ENCODE data around the gene CHD6.

DNA sequence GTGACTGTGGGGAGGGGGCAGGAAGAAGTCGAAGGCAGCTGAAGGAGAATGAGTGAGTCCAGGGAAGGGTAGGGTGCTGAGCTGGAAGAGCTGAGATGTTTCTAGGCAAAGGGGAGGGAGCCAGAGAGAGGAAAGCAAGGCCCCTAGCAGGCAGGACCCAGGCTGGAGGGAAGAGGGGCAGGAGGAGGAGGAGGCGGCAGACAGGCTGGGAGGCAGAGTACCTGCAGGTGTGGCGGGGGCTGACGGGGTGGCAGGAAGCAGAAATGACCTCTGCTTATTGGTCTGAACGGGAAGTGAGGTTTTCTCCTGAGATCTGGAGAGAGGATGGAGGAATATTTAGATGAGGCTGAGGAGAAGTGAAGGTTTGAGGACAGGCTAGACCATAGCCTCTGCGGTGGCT, 240.9 kb downstream of the CHD6 start:
- no peak for TF ChIP-seq POLR2A (IDR thresholded peaks at IDR 0.05; ENCODE audit: low read length)
- TF ChIP-seq GATA1 (IDR thresholded peaks at IDR 0.05; ENCODE audit: low read depth, low read length), result no peak

Data from erythroblast (primary cell).